Body of pancreas (tissue), 4 donors: ENCODE data around the gene ERC2. TPM values are rescaled to one million over a fixed set of nuclear protein-coding genes. Genes with fewer than 3 reads are reported as not detected.

Source experiments
- ATAC-seq: fragments of 150-250 bp; one replicate; pipeline ENCODE4 v1.9.1; 2016
- DNase-seq, 4 donors: peaks; one replicate each; pipeline ENCODE4 v3.0.0-alpha.2; 2019
- H3K27ac ChIP-seq, 4 donors: fragments of 200-600 bp; sonication (generic); 1 replicate in 3 of 4; 2 replicates in 1 of 4; pipeline versions ENCODE4 v1.5.1 to v1.6.1; 2016 to 2019; ENCODE audit warnings: mild to moderate bottlenecking in 1 of 4, mixed read lengths in 1 of 4, moderate library complexity in 1 of 4
- H3K27me3 ChIP-seq, 2 donors: fragments of 200-600 bp; sonication (generic); one replicate each; pipeline ENCODE4 v1.6.0; 2016; ENCODE audit warnings: mild to moderate bottlenecking in 1 of 2
- H3K36me3 ChIP-seq, 2 donors: fragments of 200-600 bp; sonication (generic); replicated peaks in 1 of 2; 2 replicates each; pipeline ENCODE4 v1.5.1; 2016; ENCODE audit warnings: low read depth in 2 of 2; ENCODE audit not compliant: insufficient read depth in 1 of 2
- H3K4me1 ChIP-seq: fragments of 200-600 bp; sonication (generic); one replicate; pipeline ENCODE4 v1.6.0; 2016
- H3K4me3 ChIP-seq, 2 donors: fragments of 200-600 bp; sonication (generic); 1 replicate in 1 of 2; 2 replicates in 1 of 2; pipeline ENCODE4 v1.5.1; 2016 to 2019
- H3K9me3 ChIP-seq, 3 donors: fragments of 200-600 bp; sonication (generic); 1 replicate in 2 of 3; 2 replicates in 1 of 3; pipeline ENCODE4 v1.5.1; 2016
- POLR2A ChIP-seq, 3 donors: fragments of 450-650 bp; IDR thresholded peaks; one replicate each; pipeline ENCODE4 v1.6.1; 2016; ENCODE audit warnings: antibody characterized with exemption in 3 of 3, mild to moderate bottlenecking in 2 of 3
- WGBS, 2 donors: methylation state at CpG; one replicate each; pipeline ENCODE4 v1.1.5; 2017; 5-methylcytosine and 5-hydroxymethylcytosine counted together
- intact Hi-C: fragments of 100-400 bp; cut with DNase I; formaldehyde crosslinking; loops from one replicate; pipeline ENCODE4 v1.15.1; 2023
- total RNA-seq, 2 donors: library from RNA; depleted of rRNA; stranded (reverse); fragments of >200 nt; gene quantifications; one replicate each; pipeline ENCODE4 v1.1.0, GENCODE V29; 2016
- TF ChIP-seq, protein P1 (sequence below), 7 experiments: fragments of 450-650 bp in 4 of 7; fragments of 200-600 bp in 3 of 7; sonication (generic) in 3 of 7; IDR thresholded peaks; one replicate each; pipeline ENCODE4 v1.5.1; 2016 to 2019; ENCODE audit warnings: antibody characterized with exemption in 7 of 7

The ERC2 gene
- total RNA-seq, 2 donors from 2014 or later: 4.0 to 4.7 TPM

DNA sequence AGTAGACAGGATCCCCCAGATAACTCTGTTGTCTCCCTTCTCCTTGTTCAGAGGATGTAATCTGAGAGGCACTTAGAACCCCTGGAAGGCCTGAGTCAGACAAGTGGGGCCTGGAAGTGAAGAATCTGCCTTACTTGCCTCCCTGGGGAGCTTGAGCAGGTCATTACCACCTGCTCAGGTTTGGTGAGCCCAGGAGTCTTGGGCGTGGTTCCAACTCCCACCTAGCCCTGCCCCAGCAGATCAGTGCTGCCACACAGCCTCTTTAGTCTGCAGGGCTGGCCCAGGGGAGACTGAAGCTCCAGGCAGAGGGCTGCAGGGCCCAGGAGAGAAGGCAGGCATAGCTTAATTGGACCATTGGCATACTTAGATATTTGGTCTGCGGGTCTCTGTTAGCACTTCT is 230.0 kb downstream of the ERC2 start:
- H3K27me3 ChIP-seq: no peaks in the 10 kb centered on the region
- H3K36me3 ChIP-seq: no peaks in the 10 kb centered on the region
- TF ChIP-seq POLR2A (IDR thresholded peaks at IDR 0.05): no peak
- TF ChIP-seq, protein P1, sequence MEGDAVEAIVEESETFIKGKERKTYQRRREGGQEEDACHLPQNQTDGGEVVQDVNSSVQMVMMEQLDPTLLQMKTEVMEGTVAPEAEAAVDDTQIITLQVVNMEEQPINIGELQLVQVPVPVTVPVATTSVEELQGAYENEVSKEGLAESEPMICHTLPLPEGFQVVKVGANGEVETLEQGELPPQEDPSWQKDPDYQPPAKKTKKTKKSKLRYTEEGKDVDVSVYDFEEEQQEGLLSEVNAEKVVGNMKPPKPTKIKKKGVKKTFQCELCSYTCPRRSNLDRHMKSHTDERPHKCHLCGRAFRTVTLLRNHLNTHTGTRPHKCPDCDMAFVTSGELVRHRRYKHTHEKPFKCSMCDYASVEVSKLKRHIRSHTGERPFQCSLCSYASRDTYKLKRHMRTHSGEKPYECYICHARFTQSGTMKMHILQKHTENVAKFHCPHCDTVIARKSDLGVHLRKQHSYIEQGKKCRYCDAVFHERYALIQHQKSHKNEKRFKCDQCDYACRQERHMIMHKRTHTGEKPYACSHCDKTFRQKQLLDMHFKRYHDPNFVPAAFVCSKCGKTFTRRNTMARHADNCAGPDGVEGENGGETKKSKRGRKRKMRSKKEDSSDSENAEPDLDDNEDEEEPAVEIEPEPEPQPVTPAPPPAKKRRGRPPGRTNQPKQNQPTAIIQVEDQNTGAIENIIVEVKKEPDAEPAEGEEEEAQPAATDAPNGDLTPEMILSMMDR (IDR thresholded peaks at IDR 0.05): no peak
- no peaks in the 10 kb centered on the region for H3K4me1 ChIP-seq
- H3K4me3 ChIP-seq: no peak overlapping the region
- DNase-seq (no peak), ATAC-seq (no peak)
- H3K27ac ChIP-seq: no peak overlapping the region
- H3K9me3 ChIP-seq: no peaks in the 10 kb centered on the region
- intact Hi-C loops: no loop called here
- WGBS, 2 donors: 85 to 86% methylated on average over 2 of the region's 2 CpGs

DNA sequence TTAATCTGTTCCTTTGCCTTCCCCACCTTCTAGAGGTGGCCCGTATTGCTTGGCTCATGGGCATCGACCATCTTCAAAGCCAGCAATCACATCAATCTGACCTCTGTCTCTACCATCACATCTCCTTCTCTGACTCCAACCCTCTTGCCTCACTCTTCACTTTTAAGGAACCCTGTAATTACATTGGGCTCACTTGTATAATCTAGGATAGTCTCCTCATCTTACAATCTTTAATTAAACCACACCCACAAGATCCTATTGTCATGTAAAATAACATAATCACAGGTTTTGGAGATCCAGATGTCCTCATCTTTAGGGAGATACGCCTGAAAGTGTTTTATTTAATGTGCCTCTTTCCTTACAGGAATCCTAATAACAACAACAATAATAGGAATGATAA is 234.5 kb downstream of the ERC2 start:
- DNase-seq: no peak
- TF ChIP-seq, protein P1 (IDR thresholded peaks at IDR 0.05): no peak
- no peak for TF ChIP-seq POLR2A (IDR thresholded peaks at IDR 0.05)
- no peak overlapping the region for H3K4me3 ChIP-seq
- no peak overlapping the region for H3K27ac ChIP-seq
- H3K9me3 ChIP-seq: no peaks in the 10 kb centered on the region
- H3K36me3 ChIP-seq: no peaks in the 10 kb centered on the region
- no peaks in the 10 kb centered on the region for H3K4me1 ChIP-seq
- intact Hi-C loops: no loop called here
- H3K27me3 ChIP-seq: no peaks in the 10 kb centered on the region
- 88% methylated on average over 3 of the region's 3 CpGs for WGBS, 2 donors
- ATAC-seq: no peak

DNA sequence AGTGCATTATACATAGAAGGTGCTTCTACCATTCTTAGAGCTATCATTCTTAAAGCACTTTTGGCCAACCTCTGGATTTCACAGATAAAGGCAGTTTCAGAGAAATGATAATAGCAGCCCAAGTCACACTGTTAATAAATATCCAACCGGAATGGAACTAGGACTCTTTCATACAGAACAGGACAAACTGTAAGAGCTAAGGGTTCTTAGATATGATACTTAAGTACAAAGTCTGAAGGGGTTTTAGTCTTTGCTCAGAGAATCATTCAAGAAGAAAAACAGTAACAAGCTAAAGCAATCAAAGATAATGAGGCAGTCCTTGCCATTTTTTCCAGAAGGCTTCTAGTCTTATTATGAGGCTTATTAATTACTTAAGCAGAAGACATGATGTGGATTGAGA is 239.0 kb downstream of the ERC2 start:
- Histone ChIP-seq H3K36me3 (no peaks in the 10 kb centered on the region), H3K4me3 (no peak overlapping the region), H3K27me3 (no peaks in the 10 kb centered on the region), H3K9me3 (no peaks in the 10 kb centered on the region), H3K27ac (no peak overlapping the region), H3K4me1 (no peaks in the 10 kb centered on the region)
- DNase-seq (no peak), ATAC-seq (no peak)
- WGBS, 2 donors: 17 to 65% methylated on average over 1 of the region's 1 CpG
- intact Hi-C loops: no loop called here
- TF ChIP-seq, protein P1 (IDR thresholded peaks at IDR 0.05): no peak
- no peak for TF ChIP-seq POLR2A (IDR thresholded peaks at IDR 0.05)

DNA sequence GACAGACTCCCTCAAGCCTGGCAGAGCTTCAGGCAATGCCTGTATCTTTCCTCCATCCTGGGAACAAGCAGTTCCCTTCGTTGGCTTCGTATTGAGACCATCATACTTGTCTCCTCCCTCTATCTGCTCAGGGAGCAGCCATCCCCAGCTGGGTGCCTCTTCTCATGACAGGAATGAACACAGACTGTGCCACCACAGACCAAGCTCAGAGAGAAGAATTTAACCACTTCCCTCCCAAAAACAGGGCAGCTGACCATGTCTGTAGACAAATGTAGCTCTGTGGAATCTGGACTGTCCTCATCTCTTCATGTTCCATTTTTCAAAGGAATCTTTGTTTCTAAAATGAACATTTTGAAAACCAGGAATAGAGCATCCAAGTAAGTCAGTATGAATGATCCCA is 245.4 kb downstream of the ERC2 start:
- no peaks in the 10 kb centered on the region for H3K9me3 ChIP-seq
- H3K36me3 ChIP-seq: no peaks in the 10 kb centered on the region
- DNase-seq (no peak), ATAC-seq (no peak)
- no peaks in the 10 kb centered on the region for H3K27me3 ChIP-seq
- H3K4me3 ChIP-seq: no peak overlapping the region
- WGBS, 2 donors: 54 to 81% methylated on average over 2 of the region's 2 CpGs
- no peak for TF ChIP-seq POLR2A (IDR thresholded peaks at IDR 0.05)
- TF ChIP-seq, protein P1 (IDR thresholded peaks at IDR 0.05): no peak
- no peaks in the 10 kb centered on the region for H3K4me1 ChIP-seq
- no peak overlapping the region for H3K27ac ChIP-seq
- intact Hi-C loops: no loop called here

DNA sequence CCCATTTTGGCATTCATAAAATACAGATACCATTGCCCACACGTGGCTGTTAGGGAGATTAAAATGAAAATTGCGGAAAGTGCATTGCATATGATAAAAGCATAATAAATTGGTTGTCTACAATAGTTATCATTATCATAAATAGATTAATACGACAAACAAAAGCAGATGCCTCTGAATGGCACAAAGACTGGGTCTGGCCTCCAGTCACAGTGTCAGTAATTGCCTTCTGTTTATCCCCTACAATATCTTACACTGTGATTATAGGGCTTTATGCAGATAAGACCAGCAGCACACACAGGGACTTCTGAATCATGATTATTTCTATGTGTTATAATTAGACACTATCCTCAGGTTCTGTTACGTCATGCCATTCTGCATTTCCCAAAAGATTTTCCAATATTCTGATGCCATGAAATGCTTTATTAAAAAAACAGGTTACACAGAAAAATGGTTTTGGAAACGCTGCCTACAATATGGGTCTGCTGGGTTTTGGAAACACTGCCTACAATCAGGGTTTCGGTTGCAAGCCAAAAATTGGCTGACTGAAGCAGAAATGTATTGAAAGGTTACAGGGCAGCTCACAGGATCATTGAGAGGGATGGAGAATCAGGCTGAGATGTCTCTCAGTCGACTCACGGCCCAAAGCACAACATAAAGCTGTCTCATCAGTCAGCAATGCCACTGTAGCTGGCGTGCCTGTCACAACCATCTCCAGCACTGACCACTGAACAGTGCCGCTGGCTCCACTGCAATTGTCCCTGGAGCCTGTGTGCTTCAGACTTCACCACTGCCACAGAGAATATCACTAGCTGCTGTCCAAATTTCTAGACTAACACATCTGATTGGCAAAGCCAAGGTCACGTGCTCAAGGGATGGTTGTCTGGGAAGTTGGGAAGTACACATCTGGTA is 248.1 kb downstream of the ERC2 start:
- TF ChIP-seq, protein P1 (IDR thresholded peaks at IDR 0.05): no peak
- TF ChIP-seq POLR2A (IDR thresholded peaks at IDR 0.05): no peak
- DNase-seq: no peak
- intact Hi-C loops: no loop called here
- 54 to 61% methylated on average over 9 to 11 of the region's 11 CpGs for WGBS, 2 donors
- no peak overlapping the region for H3K27ac ChIP-seq
- no peak for ATAC-seq
- H3K4me1 ChIP-seq: no peaks in the 10 kb centered on the region
- H3K27me3 ChIP-seq: no peaks in the 10 kb centered on the region
- H3K9me3 ChIP-seq: no peaks in the 10 kb centered on the region
- H3K36me3 ChIP-seq: no peaks in the 10 kb centered on the region
- H3K4me3 ChIP-seq: no peak overlapping the region
